Muscle of arm (tissue), 14 donors: ENCODE data around the gene PRIMPOL. TPM values are rescaled to one million over a fixed set of nuclear protein-coding genes. Genes with fewer than 3 reads are reported as not detected.
"Not testable (repeated sequence)": the region's sequence is repeated elsewhere in the genome, so short reads cannot be mapped to it uniquely, and the experiment has no call there.

ENCODE experiments used
- DNase-seq: peaks from one replicate; pipeline ENCODE4 v3.0.0-alpha.2; 2013
- long read RNA-seq, 11 donors: transcript quantifications; one replicate each; lab custom pipeline, GENCODE V29; 2026
- polyA plus RNA-seq, 12 donors: library from polyadenylated mRNA; unstranded; fragments of 120-200 nt; gene quantifications; one replicate each; pipeline ENCODE4 v1.2.1, GENCODE V29; 2013; ENCODE audit not compliant: insufficient read length in 12 of 12

PRIMPOL gene, protein sequence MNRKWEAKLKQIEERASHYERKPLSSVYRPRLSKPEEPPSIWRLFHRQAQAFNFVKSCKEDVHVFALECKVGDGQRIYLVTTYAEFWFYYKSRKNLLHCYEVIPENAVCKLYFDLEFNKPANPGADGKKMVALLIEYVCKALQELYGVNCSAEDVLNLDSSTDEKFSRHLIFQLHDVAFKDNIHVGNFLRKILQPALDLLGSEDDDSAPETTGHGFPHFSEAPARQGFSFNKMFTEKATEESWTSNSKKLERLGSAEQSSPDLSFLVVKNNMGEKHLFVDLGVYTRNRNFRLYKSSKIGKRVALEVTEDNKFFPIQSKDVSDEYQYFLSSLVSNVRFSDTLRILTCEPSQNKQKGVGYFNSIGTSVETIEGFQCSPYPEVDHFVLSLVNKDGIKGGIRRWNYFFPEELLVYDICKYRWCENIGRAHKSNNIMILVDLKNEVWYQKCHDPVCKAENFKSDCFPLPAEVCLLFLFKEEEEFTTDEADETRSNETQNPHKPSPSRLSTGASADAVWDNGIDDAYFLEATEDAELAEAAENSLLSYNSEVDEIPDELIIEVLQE
- polyA plus RNA-seq, result 10 to 100 TPM in 11 of 12 donors, not detected in 1; 23.4 to 53.0 (median 30.0) TPM
- long read RNA-seq, donor 1, transcript PRIMPOL-208 (3 exons, 498 nt), result major isoform, 11 of 13 reads
- long read RNA-seq, donor 1, partial matches to known transcripts, result 0 of 13 reads
- long read RNA-seq, donor 1, other reads (novel, unspliced or antisense), result 0 of 13 reads
- long read RNA-seq, donor 2, transcript PRIMPOL-201 (14 exons, 2,289 nt), result major isoform, 5 of 10 reads
- long read RNA-seq, donor 2, partial matches to known transcripts, result 0 of 10 reads
- long read RNA-seq, donor 2, other reads (novel, unspliced or antisense), result 0 of 10 reads
- long read RNA-seq, donor 3, partial matches to known transcripts, result 0 of 4 reads
- long read RNA-seq, donor 3, other reads (novel, unspliced or antisense), result 0 of 4 reads
- long read RNA-seq, donor 4, partial matches to known transcripts, result 0 of 3 reads
- long read RNA-seq, donor 4, other reads (novel, unspliced or antisense), result 0 of 3 reads
- long read RNA-seq, donor 5, transcript PRIMPOL-208 (3 exons, 498 nt), result major isoform, 5 of 46 reads
- long read RNA-seq, donor 5, partial matches to known transcripts, result 17 of 46 reads
- long read RNA-seq, donor 5, other reads (novel, unspliced or antisense), result 21 of 46 reads
- long read RNA-seq, donor 6, partial matches to known transcripts, result 0 of 4 reads
- long read RNA-seq, donor 6, other reads (novel, unspliced or antisense), result 0 of 4 reads
- long read RNA-seq, donor 7, transcript PRIMPOL-208 (3 exons, 498 nt), result major isoform, 5 of 8 reads
- long read RNA-seq, donor 7, partial matches to known transcripts, result 0 of 8 reads
- long read RNA-seq, donor 7, other reads (novel, unspliced or antisense), result 0 of 8 reads
- long read RNA-seq, donor 8, transcript PRIMPOL-208 (3 exons, 498 nt), result major isoform, 8 of 32 reads
- long read RNA-seq, donor 8, partial matches to known transcripts, result 17 of 32 reads
- long read RNA-seq, donor 8, other reads (novel, unspliced or antisense), result 0 of 32 reads
- long read RNA-seq, donor 9, partial matches to known transcripts, result 0 of 11 reads
- long read RNA-seq, donor 9, other reads (novel, unspliced or antisense), result 8 of 11 reads
- long read RNA-seq, donor 10, transcript PRIMPOL-208 (3 exons, 498 nt), result major isoform, 8 of 22 reads
- long read RNA-seq, donor 10, partial matches to known transcripts, result 0 of 22 reads
- long read RNA-seq, donor 10, other reads (novel, unspliced or antisense), result 10 of 22 reads
- long read RNA-seq, donor 11, partial matches to known transcripts, result 9 of 34 reads
- long read RNA-seq, donor 11, other reads (novel, unspliced or antisense), result 15 of 34 reads

DNA sequence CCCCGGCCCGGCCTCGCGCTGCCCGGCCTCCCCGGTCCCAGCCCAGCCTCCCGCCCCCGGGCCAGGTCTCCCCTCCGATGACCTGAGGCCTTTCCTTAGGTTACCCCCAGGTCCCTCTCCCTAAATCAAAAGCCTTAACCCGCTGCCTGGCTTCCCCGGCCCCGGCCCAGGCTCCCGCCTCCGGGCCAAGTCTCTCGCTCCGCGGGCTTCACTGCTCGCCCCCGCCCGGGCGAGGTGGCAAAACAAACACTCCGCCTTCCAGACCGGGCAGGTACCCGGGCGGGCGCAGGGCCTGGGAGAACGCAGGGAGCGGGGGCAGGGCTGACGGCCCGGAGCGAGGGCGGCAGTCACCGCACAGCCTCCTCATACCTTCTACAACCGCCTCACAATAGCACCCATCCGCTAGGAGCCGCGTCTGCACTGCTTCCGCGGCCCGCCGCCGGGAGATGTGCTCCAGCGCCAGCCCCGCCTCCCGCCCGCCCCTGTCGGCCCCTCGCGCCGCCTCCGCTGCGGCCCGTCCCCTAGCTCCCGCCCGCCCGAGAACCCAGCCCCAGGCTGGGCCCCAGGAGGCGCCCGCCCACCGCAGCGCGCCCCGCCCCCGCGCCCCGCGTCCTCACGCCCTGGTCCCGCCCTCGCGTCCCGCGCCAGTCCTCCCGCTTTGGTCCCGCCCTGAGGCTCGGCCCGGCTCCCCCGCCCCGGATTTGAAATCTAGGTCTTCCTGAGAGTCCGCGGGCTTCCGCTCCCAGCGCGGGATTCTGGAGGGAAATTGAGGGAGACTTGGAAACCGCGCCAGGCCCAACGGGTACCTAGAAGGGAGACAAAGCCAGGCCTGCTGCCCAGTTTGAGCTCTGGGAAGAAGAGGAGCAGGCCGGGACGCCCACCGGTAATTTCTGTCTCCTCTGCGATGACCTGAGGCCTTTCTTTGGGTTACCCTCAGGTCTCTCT, at the start of gene PRIMPOL, which contains the start of gene CASP3:
Gene PRIMPOL (plus strand): TSS at position 713 of the 945 bp plus-strand sequence. CDS start 7,403 bp downstream, outside the sequence.
Gene CASP3 (minus strand): TSS at position 422 of the 945 bp plus-strand sequence. CDS start 10,994 bp downstream, outside the sequence.
- DNase-seq, result peak; percentile 93

DNA sequence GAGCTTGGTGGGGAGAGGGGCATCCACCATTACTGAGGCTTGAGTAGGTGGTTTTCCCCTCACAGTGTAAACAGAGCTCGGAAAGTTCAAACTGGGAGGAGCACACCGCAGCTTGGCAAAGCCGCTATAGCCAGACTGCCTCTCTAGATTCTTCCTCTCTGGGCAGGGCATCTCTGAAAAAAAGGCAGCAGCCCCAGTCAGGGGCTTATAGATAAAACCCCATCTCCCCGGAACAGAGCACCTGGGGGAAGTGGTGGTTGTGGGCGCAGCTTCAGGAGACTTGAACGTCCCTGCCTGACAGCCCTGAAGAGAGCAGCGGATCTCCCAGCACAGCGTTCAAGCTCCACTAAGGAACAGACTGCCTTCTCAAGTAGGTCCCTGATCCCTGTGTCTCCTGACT, 48.6 kb upstream of the PRIMPOL start:
- DNase-seq, result not testable (repeated sequence)

DNA sequence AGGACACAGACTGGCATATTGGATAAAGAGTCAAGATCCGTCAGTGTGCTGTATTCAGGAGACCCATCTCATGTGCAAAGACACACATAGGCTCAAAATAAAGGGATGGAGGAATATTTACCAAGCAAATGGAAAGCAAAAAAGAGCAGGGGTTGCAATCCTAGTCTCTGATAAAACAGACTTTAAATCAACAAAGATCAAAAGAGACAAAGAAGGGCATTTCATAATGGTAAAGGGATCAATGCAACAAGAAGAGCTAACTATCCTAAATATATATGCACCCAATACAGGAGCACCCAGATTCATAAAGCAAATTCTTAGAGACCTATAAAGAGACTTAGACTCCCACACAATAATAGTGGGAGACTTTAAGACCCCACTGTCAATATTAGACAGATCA, 46.7 kb upstream of the PRIMPOL start:
- not testable (repeated sequence) for DNase-seq

DNA sequence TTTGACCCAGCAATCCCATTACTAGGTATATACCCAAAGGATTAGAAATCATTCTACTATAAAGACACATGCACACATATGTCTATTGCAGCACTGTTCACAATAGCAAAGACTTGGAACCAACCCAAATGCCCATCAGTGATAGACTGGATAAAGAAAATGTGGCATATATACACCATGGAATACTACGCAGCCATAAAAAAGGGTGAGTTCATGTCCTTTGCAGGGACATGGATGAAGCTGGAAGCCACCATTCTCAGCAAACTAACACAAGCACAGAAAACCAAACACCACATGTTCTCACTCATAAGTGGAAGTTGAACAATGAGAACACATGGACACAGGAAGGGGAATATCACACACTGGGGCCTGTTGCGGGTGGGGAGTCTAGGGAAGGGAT, 42.1 kb upstream of the PRIMPOL start:
- not testable (repeated sequence) for DNase-seq

DNA sequence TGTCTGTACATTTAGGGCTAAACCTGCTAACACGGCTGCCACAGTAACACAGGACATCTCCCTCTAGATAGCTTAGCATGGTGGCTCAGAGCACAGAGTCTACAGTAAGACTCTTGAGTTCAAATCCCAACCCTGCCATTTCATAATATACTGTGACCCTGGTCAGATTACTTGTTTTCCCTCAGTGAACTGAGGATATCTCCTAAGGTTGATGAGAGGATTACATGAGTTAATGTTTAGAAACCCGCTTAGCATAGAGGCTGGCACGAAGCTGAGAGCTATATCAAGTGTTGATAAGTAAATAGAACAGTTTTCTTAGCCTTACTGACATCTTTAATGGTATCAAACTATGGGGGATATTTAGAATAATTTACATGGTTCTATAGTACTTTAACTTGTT, 37.5 kb upstream of the PRIMPOL start:
- no peak for DNase-seq

DNA sequence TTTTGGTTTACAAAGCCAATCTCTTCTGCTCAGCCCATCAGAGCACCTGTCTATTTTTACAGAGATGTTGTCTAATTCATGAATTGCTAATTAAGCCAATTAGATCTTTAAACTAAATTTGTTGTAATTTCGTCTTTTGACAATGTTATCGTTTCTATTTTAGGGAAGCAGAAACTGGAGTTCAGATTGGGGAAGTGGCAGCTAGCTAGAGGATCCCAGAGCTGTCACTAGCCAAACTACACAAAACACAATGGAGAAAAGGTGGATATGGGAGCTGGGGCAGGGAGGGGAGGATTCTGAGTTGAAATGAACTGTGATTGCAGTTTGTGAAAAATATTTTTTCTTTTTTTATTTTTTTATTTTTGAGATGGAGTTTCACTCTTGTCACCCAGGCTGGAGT, 36.1 kb upstream of the PRIMPOL start:
- no peak for DNase-seq

DNA sequence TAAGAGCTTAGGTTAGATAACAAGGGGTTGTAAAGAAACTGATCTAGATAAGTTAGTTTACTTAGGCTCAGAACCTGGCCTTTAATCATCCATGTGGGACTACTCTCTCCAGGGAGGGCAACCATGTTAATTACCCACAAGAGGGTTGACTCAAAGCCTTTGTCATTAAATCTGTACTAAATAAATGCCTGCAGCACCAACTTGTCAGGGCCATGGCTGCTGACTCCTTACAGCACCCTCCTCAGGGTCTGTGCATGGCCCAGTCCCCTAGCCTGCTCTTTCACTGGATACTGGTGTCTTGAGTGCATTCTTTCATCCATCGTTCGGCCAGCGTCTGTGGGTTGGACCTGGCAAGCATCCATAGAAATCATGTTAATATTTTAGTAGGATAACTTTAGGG, 35.0 kb upstream of the PRIMPOL start:
- DNase-seq, result no peak

DNA sequence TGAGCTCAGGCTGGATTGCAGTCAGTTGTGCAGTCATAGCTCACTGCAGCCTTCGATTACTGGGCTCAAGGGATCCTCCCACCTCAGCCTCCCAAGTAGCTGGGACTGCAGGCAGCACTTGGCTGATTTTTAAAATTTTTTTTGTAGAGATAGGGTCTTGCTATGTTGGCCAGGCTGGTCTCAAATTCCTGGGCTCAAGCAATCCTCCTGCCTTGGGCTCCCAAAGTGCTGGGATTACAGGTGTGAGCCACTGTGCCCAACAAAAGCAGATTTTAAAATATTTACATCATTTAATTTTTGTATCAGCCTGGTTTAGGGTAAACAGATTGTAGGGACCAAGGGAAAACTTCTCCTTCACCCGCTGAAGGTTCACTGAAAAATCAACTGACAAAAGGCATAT, 33.4 kb upstream of the PRIMPOL start:
- not testable (repeated sequence) for DNase-seq

DNA sequence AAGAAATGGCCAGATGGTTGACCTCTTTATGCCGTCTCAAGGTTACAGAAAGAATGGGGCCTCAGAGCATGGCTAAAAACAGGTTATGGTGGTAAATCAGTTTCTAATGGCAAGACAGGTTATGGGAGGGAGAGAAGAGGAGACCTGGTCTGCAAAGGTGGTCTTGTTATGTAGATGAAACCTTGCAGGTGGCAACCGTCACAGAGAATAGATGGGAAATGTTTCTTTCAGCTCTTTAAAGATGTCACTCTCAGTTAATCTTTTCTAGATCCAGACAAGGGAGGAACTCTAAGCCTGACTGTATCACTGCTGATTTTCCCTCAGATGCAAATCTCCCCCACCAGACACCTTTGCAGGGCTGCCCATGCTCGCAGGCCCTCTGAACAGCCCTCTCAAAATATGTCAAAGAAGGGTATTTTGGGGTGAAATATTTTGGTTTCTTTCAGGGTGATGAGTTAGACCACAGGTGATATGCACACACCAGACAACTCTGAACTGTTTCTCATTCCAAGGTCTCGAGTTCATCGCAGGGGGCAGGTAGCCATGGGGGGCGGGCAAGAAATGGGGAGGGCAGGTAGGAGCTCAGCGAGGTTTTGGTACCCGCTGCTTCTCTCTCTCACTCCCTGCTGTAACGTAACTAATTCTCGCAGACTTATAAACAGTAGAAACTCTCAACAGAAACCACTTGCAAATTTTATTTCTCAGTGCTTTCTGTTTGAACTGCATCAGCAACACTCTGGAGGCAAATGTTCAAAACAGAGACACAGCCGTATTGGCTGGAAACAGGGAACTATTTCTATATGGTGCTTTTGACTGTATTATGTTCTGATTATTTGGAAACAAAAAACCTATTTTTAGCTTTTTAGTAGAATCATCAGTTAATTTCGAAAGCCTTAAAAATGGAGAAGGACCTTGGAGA, 32.6 kb upstream of the PRIMPOL start:
- no peak for DNase-seq

DNA sequence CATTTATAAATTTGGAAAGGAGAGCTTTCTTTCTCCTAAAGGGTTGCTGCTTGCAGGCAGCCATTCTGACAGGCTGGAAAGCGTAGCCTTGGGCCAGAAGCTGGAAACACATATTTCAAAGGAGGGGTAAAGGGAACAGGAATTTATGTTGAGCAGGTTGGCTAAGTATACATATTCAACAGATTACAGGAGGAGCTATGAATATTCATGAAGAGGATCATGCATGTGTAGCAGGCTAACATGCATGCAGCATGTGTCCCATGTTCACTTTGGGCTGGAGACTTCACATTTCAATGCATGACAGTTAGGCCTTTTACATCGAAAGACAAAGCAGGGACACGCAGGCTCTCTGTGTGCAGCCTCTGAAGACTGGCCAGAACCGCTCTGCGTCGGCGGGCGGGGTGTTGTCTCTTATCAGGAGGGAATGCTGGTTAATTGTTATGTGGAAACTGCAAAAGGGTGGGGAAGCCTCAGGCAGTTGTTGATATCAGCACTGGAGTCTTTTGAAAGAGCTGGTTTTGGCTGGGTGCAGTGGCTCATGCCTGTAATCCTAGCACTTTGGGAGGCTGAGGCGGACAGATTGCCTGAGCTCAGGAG, 31.8 kb upstream of the PRIMPOL start:
- DNase-seq, result no peak

DNA sequence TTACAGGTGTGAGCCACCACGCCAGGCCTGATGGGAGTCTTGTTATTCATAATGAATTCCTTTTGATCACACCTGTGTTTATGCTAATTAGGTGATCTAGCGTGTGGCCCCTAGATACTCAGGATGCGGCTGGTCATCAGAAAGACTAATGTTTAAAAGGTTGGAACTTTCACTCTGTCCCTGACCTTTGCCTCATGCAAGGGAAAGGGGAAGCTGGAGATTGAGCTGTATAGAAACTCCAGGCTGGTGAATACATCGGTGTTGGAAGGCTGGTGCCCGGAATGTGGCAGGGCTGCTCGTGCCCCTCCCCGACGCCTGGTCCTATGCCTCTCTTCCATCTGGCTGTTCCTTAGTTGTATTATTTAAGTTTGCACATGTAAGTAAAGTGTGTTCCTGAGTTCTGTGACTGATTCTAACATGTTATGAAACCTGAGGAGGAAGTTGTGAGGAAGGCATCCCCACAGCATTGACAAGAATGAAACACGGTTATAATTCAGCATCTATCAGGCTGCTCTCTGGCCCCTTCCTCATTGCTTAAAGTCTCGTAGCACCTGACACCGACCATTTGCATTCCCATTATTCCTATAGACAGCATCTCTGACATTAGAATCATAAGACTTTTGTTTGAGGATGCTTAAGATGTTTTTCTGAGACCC, 29.2 kb upstream of the PRIMPOL start:
- no peak for DNase-seq

DNA sequence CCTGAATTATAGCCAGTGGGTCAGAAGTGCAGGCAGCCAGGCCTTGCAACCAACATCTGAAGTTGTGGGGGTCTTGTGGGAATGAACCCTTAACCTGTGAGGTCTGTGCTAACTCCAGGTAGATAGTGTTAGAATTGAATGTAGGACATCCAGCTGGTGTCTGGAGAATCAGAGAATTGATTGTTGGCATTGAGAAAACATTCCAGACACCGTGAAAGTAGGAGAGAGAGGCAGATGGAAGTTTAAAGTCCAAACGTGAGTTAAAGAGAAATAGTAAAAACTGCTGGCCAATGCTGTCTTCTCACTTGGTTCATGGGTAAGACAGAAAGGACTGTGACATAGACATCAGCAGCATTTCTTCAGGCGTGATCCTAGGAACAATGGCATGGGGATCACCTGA, 28.0 kb upstream of the PRIMPOL start:
- no peak for DNase-seq

DNA sequence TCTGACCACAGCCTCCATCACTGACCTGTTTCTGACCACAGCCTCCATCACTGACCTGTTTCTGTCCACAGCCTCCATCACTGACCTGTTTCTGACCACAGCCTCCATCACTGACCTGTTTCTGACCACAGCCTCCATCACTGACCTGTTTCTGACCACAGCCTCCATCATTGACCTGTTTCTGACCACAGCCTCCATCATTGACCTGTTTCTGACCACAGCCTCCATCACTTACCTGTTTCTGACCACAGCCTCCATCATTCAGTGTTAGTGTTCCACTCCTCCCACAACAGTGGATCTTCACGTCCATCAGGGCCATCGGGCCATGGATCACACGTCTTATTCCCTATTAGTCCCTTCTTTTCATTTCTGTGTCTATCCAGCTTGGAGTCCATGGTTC, 25.0 kb upstream of the PRIMPOL start:
- DNase-seq, result not testable (repeated sequence)

DNA sequence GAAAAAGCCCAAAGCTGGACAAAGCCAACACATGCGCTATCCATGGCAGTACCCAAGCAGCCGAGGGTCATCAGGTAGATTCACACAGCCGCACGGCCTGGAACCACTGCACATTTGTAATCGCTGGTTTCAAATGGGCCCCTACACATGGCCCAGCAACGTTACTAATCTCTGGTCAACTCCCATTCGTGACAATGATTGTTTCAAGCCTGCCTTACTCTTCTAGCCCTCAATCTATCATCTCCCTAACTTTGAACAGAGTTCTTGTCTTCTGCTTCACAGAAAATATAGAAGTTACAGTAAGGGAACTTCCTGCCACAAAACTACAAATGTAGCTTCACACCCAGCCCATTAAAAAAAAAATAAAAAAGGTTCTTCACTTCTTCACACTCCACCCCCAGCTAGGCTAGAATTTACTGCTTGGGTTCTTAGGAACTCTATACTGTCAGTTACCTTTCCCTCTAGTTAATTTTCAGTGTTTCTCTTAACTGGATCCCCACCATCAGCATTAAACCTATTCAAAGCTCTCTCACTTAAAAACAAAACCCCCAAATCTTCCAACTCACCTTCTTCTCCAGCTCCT, 24.5 kb upstream of the PRIMPOL start:
- DNase-seq, result no peak

DNA sequence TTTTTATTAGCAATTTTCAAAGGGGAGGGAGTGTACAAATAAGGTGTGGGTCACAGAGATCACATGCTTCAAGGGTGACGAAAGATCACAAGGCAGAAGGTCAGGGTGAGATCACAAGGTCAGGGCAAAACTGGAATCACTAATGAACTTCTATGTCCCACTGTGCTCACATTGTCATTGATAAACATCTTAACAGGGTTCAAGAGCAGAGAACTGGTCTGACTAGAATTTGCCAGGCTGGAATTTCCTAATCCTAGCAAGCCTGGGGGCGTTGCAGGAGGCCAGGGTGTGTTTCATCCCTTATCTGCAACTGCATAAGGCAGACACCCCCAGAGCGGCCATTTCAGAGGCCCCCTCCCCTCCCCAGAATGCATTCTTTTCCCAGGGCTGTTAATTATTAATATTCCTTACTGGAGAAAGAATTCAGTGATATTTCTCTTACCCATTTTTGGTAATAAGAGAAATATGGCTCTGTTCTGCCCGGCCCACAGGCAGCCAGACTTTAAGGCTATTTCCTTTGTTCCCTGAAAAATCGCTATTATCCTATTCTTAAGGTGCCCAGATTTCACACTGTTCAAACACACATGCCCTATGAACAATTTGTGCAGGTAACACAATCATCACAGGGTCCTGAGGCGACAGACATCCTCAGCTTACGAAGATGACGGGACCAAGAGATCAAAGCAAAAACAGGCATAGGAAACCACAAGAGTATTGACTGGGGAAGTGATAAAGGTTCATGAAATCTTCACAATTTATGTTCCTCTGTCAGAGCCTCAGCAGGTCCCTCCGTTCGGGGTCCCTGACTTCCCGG, 23.5 kb upstream of the PRIMPOL start:
- not testable (repeated sequence) for DNase-seq

DNA sequence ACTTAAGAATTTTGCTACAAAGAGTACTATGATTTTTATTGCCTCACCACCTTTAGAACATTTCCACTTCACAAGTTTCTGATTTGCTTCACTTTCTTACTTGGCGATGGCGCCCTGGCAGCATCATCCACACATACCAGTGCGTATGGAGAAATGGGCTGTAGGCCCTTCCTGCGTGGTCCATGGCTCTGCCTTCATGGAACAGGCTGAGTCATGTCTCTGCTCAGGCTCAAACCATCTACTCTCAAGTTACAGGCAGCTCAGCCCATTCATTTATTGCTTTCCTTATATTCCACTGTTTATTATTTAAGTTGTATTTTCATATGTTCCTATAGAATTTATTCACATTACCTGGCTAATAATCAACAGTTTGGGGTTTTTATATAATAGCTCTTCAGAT, 21.4 kb upstream of the PRIMPOL start:
- no peak for DNase-seq
